HepG2 (cell line): Measurements from ENCODE around the gene BAHCC1. TPM values are rescaled to one million over a fixed set of nuclear protein-coding genes. Genes with fewer than 3 reads are reported as not detected.

Experiments
- ATAC-seq: fragments of 200-7000 bp; cut with Tn5 transposase; 3 replicates; pipeline ENCODE4 v1.9.1; 2020; ENCODE audit warnings: mild to moderate bottlenecking, moderate library complexity
- BruUV-seq: library from RNA; stranded (reverse); fragments of 400-500 nt; replicated peaks from 2 replicates; lab custom pipeline; 2021; lab: Mats Ljungman, UMichigan
- CTCF ChIA-PET: fragments of 300-600 bp; formaldehyde crosslinking; extraction: SDS; loops from one replicate; lab custom pipeline; 2021; ENCODE audit warnings: low total read pairs, inconsistent platforms, low intra/inter-chr PET ratio; lab: Yijun Ruan, JAX
- POLR2A ChIA-PET: fragments of 350-600 bp; sonication (Branson Sonifier 250); formaldehyde crosslinking; loops from one replicate; lab custom pipeline; 2020; ENCODE audit warnings: antibody characterized with exemption, inconsistent platforms; lab: Yijun Ruan, JAX
- DNase-seq: peaks from one replicate; pipeline ENCODE4 v3.0.0-alpha.2; 2015; ENCODE audit warnings: low spot score
- FAIRE-seq: peaks from 3 replicates; lab custom pipeline; 2011; peaks lifted over from hg19 to GRCh38; lab: Jason Lieb, UNC
- H2AFZ ChIP-seq: one replicate; pipeline ENCODE4 v1.6.1; 2011; ENCODE audit warnings: low read length, inconsistent platforms
- H3K27ac ChIP-seq: fragments of 300-600 bp; 3 replicates; pipeline ENCODE4 v1.8.0; 2011; ENCODE audit warnings: mixed run types, mild to moderate bottlenecking, mixed read lengths, low read length, inconsistent platforms; ENCODE audit not compliant: insufficient read depth; ENCODE audit errors: extremely low read length
- H3K27me3 ChIP-seq, 2 experiments: fragments of 200-600 bp in 1 of 2; 2 replicates in 1 of 2; 3 replicates in 1 of 2; pipeline versions ENCODE4 v1.6.0 to v1.8.0; 2011; ENCODE audit warnings: low read length in 2 of 2, mild to moderate bottlenecking in 2 of 2, moderate library complexity in 2 of 2, inconsistent platforms in 1 of 2; ENCODE audit not compliant: insufficient read depth in 2 of 2, control insufficient read depth in 1 of 2
- H3K36me3 ChIP-seq, 2 experiments: fragments of 200-600 bp in 1 of 2; replicated peaks in 1 of 2; 2 replicates in 1 of 2; 3 replicates in 1 of 2; pipeline versions ENCODE4 v1.5.1 to v1.8.0; 2011; ENCODE audit warnings: low read length in 2 of 2, inconsistent platforms in 1 of 2; ENCODE audit not compliant: insufficient read depth in 2 of 2, control insufficient read depth in 1 of 2
- H3K4me1 ChIP-seq: 2 replicates; pipeline ENCODE4 v1.5.1; 2012; ENCODE audit warnings: low read length, inconsistent platforms; ENCODE audit not compliant: insufficient read depth
- H3K4me2 ChIP-seq: 2 replicates; pipeline ENCODE4 v1.6.0; 2011; ENCODE audit warnings: low read depth, low read length, inconsistent platforms
- H3K4me3 ChIP-seq, 3 experiments: fragments of 200-600 bp in 1 of 3; sonication (generic), shearing (Covaris generic) in 1 of 3; replicated peaks in 1 of 3; 2 replicates each; pipeline ENCODE4 v1.5.1; 2011 to 2016; ENCODE audit warnings: low read length in 3 of 3, inconsistent platforms in 2 of 3, low read depth in 2 of 3, mild to moderate bottlenecking in 2 of 3, control low read depth in 1 of 3, mixed read lengths in 1 of 3; ENCODE audit not compliant: insufficient read depth in 1 of 3
- H3K79me2 ChIP-seq: one replicate; pipeline ENCODE4 v1.6.1; 2011; ENCODE audit warnings: low read length, inconsistent platforms; ENCODE audit not compliant: insufficient read depth
- H3K9ac ChIP-seq: 2 replicates; pipeline ENCODE4 v1.6.0; 2011; ENCODE audit warnings: mild to moderate bottlenecking, low read depth, low read length, inconsistent platforms; ENCODE audit not compliant: insufficient read depth
- H3K9me3 ChIP-seq: 2 replicates; pipeline ENCODE4 v1.5.1; 2012; ENCODE audit warnings: mild to moderate bottlenecking, low read length
- H4K20me1 ChIP-seq: 2 replicates; pipeline ENCODE4 v1.6.0; 2011; ENCODE audit warnings: inconsistent platforms, mild to moderate bottlenecking, low read length, moderate library complexity; ENCODE audit not compliant: insufficient read depth
- AGO1 ChIP-seq: fragments of 200-400 bp; formaldehyde crosslinking; IDR thresholded peaks from 2 replicates; pipeline ENCODE4 v1.6.1; 2017; ENCODE audit warnings: mild to moderate bottlenecking, low read depth, low read length, moderate library complexity; ENCODE audit not compliant: poor library complexity, severe bottlenecking
- ARNT2 ChIP-seq: sonication (generic); formaldehyde crosslinking; IDR thresholded peaks from 2 replicates; pipeline ENCODE4 v1.8.0; 2022; ENCODE audit warnings: mild to moderate bottlenecking, low read depth, missing genetic modification reagents, moderate library complexity
- CAMTA2 ChIP-seq: sonication (generic); formaldehyde crosslinking; IDR thresholded peaks from 2 replicates; pipeline ENCODE4 v1.4.0; 2020; ENCODE audit warnings: mild to moderate bottlenecking, missing genetic modification reagents, borderline replicate concordance
- CREM ChIP-seq, 2 experiments: sonication (generic) in 1 of 2; formaldehyde crosslinking in 1 of 2; IDR thresholded peaks; 2 replicates each; pipeline versions ENCODE4 v1.4.0 to v1.6.1; 2016 to 2020; ENCODE audit warnings: antibody characterized with exemption in 1 of 2, mild to moderate bottlenecking in 1 of 2, missing genetic modification reagents in 1 of 2
- FOXO4 ChIP-seq: sonication (generic); formaldehyde crosslinking; conservative IDR thresholded peaks from 2 replicates; pipeline ENCODE4 v1.8.1; 2023; ENCODE audit warnings: missing genetic modification reagents
- HMG20A ChIP-seq: IDR thresholded peaks from 2 replicates; pipeline ENCODE4 v1.6.1; 2016; ENCODE audit warnings: borderline replicate concordance
- MAZ ChIP-seq, 2 experiments: sonication (generic) in 1 of 2; formaldehyde crosslinking in 1 of 2; IDR thresholded peaks; 2 replicates each; pipeline versions ENCODE4 v1.5.0 to v1.6.1; 2012 to 2020; ENCODE audit warnings: low read depth in 2 of 2, mild to moderate bottlenecking in 2 of 2, borderline replicate concordance in 1 of 2, improper control_type of control experiment in 1 of 2, low read length in 1 of 2, missing genetic modification reagents in 1 of 2, moderate library complexity in 1 of 2
- MEF2D ChIP-seq: sonication (generic); formaldehyde crosslinking; IDR thresholded peaks from 2 replicates; pipeline ENCODE4 v1.5.1; 2020; ENCODE audit warnings: mild to moderate bottlenecking, missing genetic modification reagents
- MXI1 ChIP-seq: IDR thresholded peaks from 3 replicates; pipeline ENCODE4 v1.6.1; 2012; ENCODE audit warnings: low read depth, low read length, inconsistent platforms, borderline replicate concordance
- PHF20 ChIP-seq: sonication (generic); formaldehyde crosslinking; IDR thresholded peaks from 2 replicates; pipeline ENCODE4 v1.5.0; 2020; ENCODE audit warnings: mild to moderate bottlenecking, missing genetic modification reagents
- SYNCRIP ChIP-seq: fragments of 200-400 bp; formaldehyde crosslinking; IDR thresholded peaks from 2 replicates; pipeline ENCODE4 v1.6.1; 2018; ENCODE audit warnings: mild to moderate bottlenecking, low read depth, low read length; ENCODE audit not compliant: insufficient read depth
- YEATS4 ChIP-seq: sonication (generic); formaldehyde crosslinking; IDR thresholded peaks from 2 replicates; pipeline ENCODE4 v1.4.0; 2020; ENCODE audit warnings: missing genetic modification reagents, borderline replicate concordance
- ZGPAT ChIP-seq: IDR thresholded peaks from 2 replicates; pipeline ENCODE4 v1.6.1; 2016; ENCODE audit warnings: mild to moderate bottlenecking
- ZNF138 ChIP-seq: sonication (generic); formaldehyde crosslinking; IDR thresholded peaks from 2 replicates; pipeline ENCODE4 v1.5.0; 2020; ENCODE audit warnings: mild to moderate bottlenecking, low read depth, missing genetic modification reagents
- ZNF3 ChIP-seq: IDR thresholded peaks from 2 replicates; pipeline ENCODE4 v1.7.0; 2017; ENCODE audit warnings: inconsistent platforms
- ZNF329 ChIP-seq: sonication (generic); formaldehyde crosslinking; IDR thresholded peaks from 2 replicates; pipeline ENCODE4 v1.9.0; 2021; ENCODE audit warnings: low read depth, mild to moderate bottlenecking, missing genetic modification reagents
- ZNF552 ChIP-seq: sonication (generic); formaldehyde crosslinking; IDR thresholded peaks from 2 replicates; pipeline ENCODE4 v1.9.0; 2022; ENCODE audit warnings: missing genetic modification reagents, mild to moderate bottlenecking, borderline replicate concordance
- ZNF747 ChIP-seq: sonication (generic); formaldehyde crosslinking; IDR thresholded peaks from 2 replicates; pipeline ENCODE4 v1.8.1; 2023; ENCODE audit warnings: missing genetic modification reagents, mild to moderate bottlenecking, borderline replicate concordance
- ZNF768 ChIP-seq: sonication (generic); formaldehyde crosslinking; IDR thresholded peaks from 2 replicates; pipeline ENCODE4 v1.4.0; 2020; ENCODE audit warnings: missing genetic modification reagents
- ZZZ3 ChIP-seq: sonication (generic); formaldehyde crosslinking; IDR thresholded peaks from 2 replicates; pipeline ENCODE4 v1.4.0; 2020; ENCODE audit warnings: missing genetic modification reagents, mild to moderate bottlenecking, borderline replicate concordance
- WGBS: methylation state at CpG from one replicate; pipeline ENCODE4 v1.1.6; 2017; ENCODE audit warnings: low lambda C conversion rate; 5-methylcytosine and 5-hydroxymethylcytosine counted together
- in situ Hi-C: cut with HindIII; loops from 2 replicates; pipeline ENCODE4 v1.10.0; 2017; ENCODE audit warnings: low pct_unique_long_range_greater_than_20kb; ENCODE audit not compliant: extremely low pct_ligation_motif_present
- intact Hi-C: fragments of 100-400 bp; cut with micrococcal nuclease; formaldehyde crosslinking; loops from one replicate; pipeline ENCODE4 v1.10.0; 2022; ENCODE audit not compliant: unreplicated experiment
- polyA plus RNA-seq, 8 experiments: library from polyadenylated mRNA; depleted of rRNA in 3 of 8; stranded (reverse) in 7 of 8; unstranded in 1 of 8; fragments of >200 nt; fragmentation: Illumina TruSeq in 4 of 8; extraction: Trizol in 4 of 8; gene quantifications; 2 replicates each; pipeline versions ENCODE4 v1.2.1 to v1.2.3, GENCODE V29; 2011 to 2016; ENCODE audit warnings: low read depth in 4 of 8, missing spikeins in 1 of 8, mixed read lengths in 1 of 8; ENCODE audit not compliant: insufficient read depth in 1 of 8
- total RNA-seq, 5 experiments: library from RNA; depleted of rRNA; stranded (reverse); fragments of >200 nt; fragmentation: Illumina TruSeq; extraction: Trizol; gene quantifications; 2 replicates each; pipeline ENCODE4 v1.2.3, GENCODE V29; 2016; ENCODE audit warnings: low read depth in 1 of 5

BAHCC1 gene
- total and polyA plus RNA-seq, 2 of the 13 experiments (the other 11 are each of a cell fraction or from before 2014, with no cell fraction given) = 1.4 to 1.7 TPM

GRCh38 chr17:81512562-81513371 is 117.5 kb downstream of the BAHCC1 start, which contains the start of gene ACTG1:
Gene ACTG1 (minus strand): TSS chr17:81512799. CDS start chr17:81512354, 445 bp downstream.
- peaks cover 26% of the 10 kb centered on the region for H3K79me2 ChIP-seq
- peak within 1 kb of the TSS; percentile 67 to 90 (median 75) for H3K4me3 ChIP-seq
- no peaks in the 10 kb centered on the region; a peak in 1 of 5 replicates for H3K27me3 ChIP-seq
- DNase-seq (peak; percentile 86), ATAC-seq (peak; percentile 21), FAIRE-seq (no peak)
- no peak within 1 kb of the TSS for H2AFZ ChIP-seq
- no TSS peak for BruUV-seq
- H3K27ac ChIP-seq = peak within 1 kb of the TSS; percentile 86
- H3K9me3 ChIP-seq = no peaks in the 10 kb centered on the region
- intact Hi-C loops (loop anchor here (10.0 kb wide), 1 partner anchor 118 kb away; the partner anchor contains the start of gene BAHCC1), in situ Hi-C loops (no loop called here)
- H3K36me3 ChIP-seq = peaks cover 14 to 23% of the 10 kb centered on the region in 2 experiments
- ChIA-PET POLR2A (interaction anchor here (0.5 to 4.3 kb wide), 21 partner anchors 10 to 290 kb away, joined by 3 to 27 read pairs (median 5); partner anchors contain the start of genes BAHCC1, CEP131, FAAP100 and MRPL12), CTCF (no interaction called here)
- peaks cover 60% of the 10 kb centered on the region for H3K4me1 ChIP-seq
- H3K4me2 ChIP-seq = peak within 1 kb of the TSS; percentile 97
- H4K20me1 ChIP-seq = peaks cover 42% of the 10 kb centered on the region
- 0% methylated on average over 19 of the region's 111 CpGs for WGBS
- H3K9ac ChIP-seq = peak within 1 kb of the TSS; percentile 99
- TF ChIP-seq ZGPAT (CRISPR knock-in tag) (peak; percentile 36; the same call in 1 of the 2 replicates), CAMTA2 (CRISPR knock-in tag) (no peak; the same call in 1 of the 2 replicates), FOXO4 (CRISPR knock-in tag) (no peak), ZNF3 (CRISPR knock-in tag) (no peak), ZZZ3 (CRISPR knock-in tag) (0 out of 2 replicates have a peak, but pooled peaks have one; percentile 15), ZNF768 (CRISPR knock-in tag) (peak; percentile 69), SYNCRIP (no peak), CREM (IDR thresholded peaks at IDR 0.05) (no peak), CREM (CRISPR knock-in tag; IDR thresholded peaks at IDR 0.05) (no peak), ZNF138 (CRISPR knock-in tag) (peak; percentile 35; the same call in 1 of the 2 replicates), MXI1 (peak; percentile 71; the same call in 2 of the 3 replicates), HMG20A (CRISPR knock-in tag) (no peak), ZNF747 (peak; percentile 44), YEATS4 (peak; percentile 79; the same call in 1 of the 2 replicates), AGO1 (no peak), ZNF329 (CRISPR knock-in tag) (peak; percentile 44; the same call in 1 of the 2 replicates), PHF20 (CRISPR knock-in tag) (peak; percentile 0; the same call in 1 of the 2 replicates), ARNT2 (peak; percentile 67; the same call in 1 of the 2 replicates), ZNF552 (no peak; the same call in 1 of the 2 replicates), MAZ (IDR thresholded peaks at IDR 0.05; ENCODE audit: borderline replicate concordance, low read depth, low read length) (peak; percentile 58; the same call in 1 of the 2 replicates), MAZ (CRISPR knock-in tag; IDR thresholded peaks at IDR 0.05; ENCODE audit: low read depth) (peak; percentile 82), MEF2D (CRISPR knock-in tag) (no peak)
